ENCODE results near the gene LACTB.

GRCh38 chr15:63157891-63158431, 36.3 kb downstream of the LACTB start:
- TF ChIP-seq EP300 (IDR thresholded peaks at IDR 0.05) (no peak), POLR2AphosphoS5 (IDR thresholded peaks at IDR 0.05) (no peak)

Measured in gastroesophageal sphincter (tissue), 2 donors.